Measurements from ENCODE around the gene POU6F2.

DNA sequence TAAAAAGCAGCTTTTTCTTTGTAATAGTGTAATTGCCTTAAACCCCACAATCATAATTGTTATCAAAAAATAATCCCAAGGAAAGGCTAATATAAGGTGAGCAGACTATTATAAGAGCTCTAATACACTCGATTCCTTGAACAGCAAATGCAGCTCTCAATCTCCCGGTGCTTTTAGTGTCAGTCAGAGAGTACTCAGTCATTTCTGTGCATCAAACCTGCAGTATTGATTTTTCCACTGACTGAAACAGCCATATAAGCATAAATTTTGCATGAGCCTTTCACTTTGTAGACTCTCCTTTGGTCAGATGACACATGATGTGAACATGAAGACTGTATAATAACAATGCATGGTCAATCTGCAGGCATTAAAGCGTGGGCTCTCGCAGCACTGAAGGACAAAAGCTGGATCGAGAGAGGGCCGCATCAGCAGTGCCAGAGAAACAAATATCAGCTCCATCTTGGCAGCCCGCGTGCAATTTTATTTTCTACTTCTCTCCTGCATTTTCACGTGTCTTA is 272.0 kb downstream of the POU6F2 start:
- TF ChIP-seq CTCF (IDR thresholded peaks at IDR 0.05) (no peak), POLR2A (IDR thresholded peaks at IDR 0.05) (no peak)

All from suprapubic skin (tissue), 3 donors.